Smooth muscle cell (in vitro differentiated cells): ENCODE data around the gene CAMKK2. TPM values are rescaled to one million over a fixed set of nuclear protein-coding genes. Genes with fewer than 3 reads are reported as not detected.

Source experiments
- DNase-seq: peaks from one replicate; lab custom pipeline; 2025; ENCODE audit not compliant: unreplicated experiment; lab: John Stamatoyannopoulos, UW
- H2AFZ ChIP-seq: fragments of 200-600 bp; sonication (generic); 2 replicates; pipeline ENCODE4 v1.6.0; 2016; ENCODE audit warnings: antibody characterized with exemption, low read depth, mild to moderate bottlenecking
- H3F3A ChIP-seq: fragments of 200-600 bp; sonication (generic); 2 replicates; pipeline ENCODE4 v1.6.0; 2017; ENCODE audit warnings: antibody characterized with exemption, low read depth
- H3K27ac ChIP-seq: fragments of 200-600 bp; sonication (generic); 2 replicates; pipeline ENCODE4 v1.5.1; 2016; ENCODE audit warnings: low read depth, mild to moderate bottlenecking
- H3K27me3 ChIP-seq: fragments of 200-600 bp; sonication (generic); 2 replicates; pipeline ENCODE4 v1.6.1; 2016; ENCODE audit warnings: low read depth, mild to moderate bottlenecking
- H3K36me3 ChIP-seq: fragments of 200-600 bp; sonication (generic); 2 replicates; pipeline ENCODE4 v1.5.1; 2016; ENCODE audit warnings: low read depth
- H3K4me1 ChIP-seq: fragments of 200-600 bp; sonication (generic); 2 replicates; pipeline ENCODE4 v1.5.1; 2016; ENCODE audit warnings: low read depth
- H3K4me2 ChIP-seq: fragments of 200-600 bp; sonication (generic); 2 replicates; pipeline ENCODE4 v1.6.0; 2016; ENCODE audit warnings: mild to moderate bottlenecking
- H3K4me3 ChIP-seq: fragments of 200-600 bp; sonication (generic); 2 replicates; pipeline ENCODE4 v1.5.1; 2016; ENCODE audit warnings: mild to moderate bottlenecking
- H3K79me2 ChIP-seq: fragments of 200-600 bp; sonication (generic); 2 replicates; pipeline ENCODE4 v1.6.0; 2016; ENCODE audit warnings: low read depth, mild to moderate bottlenecking
- H3K9ac ChIP-seq: fragments of 200-600 bp; sonication (generic); 2 replicates; pipeline ENCODE4 v1.6.0; 2016; ENCODE audit warnings: low read depth
- H3K9me3 ChIP-seq: fragments of 200-600 bp; sonication (generic); replicated peaks from 2 replicates; pipeline ENCODE4 v1.5.1; 2016; ENCODE audit warnings: low read depth
- H4K20me1 ChIP-seq: fragments of 200-600 bp; sonication (generic); 2 replicates; pipeline ENCODE4 v1.6.0; 2016; ENCODE audit warnings: low read depth
- CTCF ChIP-seq: fragments of 200-600 bp; sonication (generic); IDR thresholded peaks from 2 replicates; pipeline ENCODE4 v1.5.1; 2017; ENCODE audit warnings: borderline replicate concordance, mild to moderate bottlenecking, antibody characterized with exemption; ENCODE audit not compliant: insufficient read depth, poor library complexity, severe bottlenecking
- WGBS: methylation state at CpG from one replicate; pipeline ENCODE4 v1.1.7; 2016; ENCODE audit warnings: low lambda C conversion rate; 5-methylcytosine and 5-hydroxymethylcytosine counted together
- polyA plus RNA-seq: library from polyadenylated mRNA; unstranded; fragments of >200 nt; fragmentation: Nextera tagmentation; extraction: Ambion mirVana; gene quantifications from 2 replicates; pipeline ENCODE4 v1.2.1, GENCODE V29; 2016
- total RNA-seq: library from RNA; depleted of rRNA; stranded (reverse); fragments of >200 nt; gene quantifications from 2 replicates; pipeline ENCODE4 v1.2.3, GENCODE V29; 2014

CAMKK2 gene
- total and polyA plus RNA-seq, 2 experiments from 2014 or later: 13.3 to 23.4 TPM

DNA sequence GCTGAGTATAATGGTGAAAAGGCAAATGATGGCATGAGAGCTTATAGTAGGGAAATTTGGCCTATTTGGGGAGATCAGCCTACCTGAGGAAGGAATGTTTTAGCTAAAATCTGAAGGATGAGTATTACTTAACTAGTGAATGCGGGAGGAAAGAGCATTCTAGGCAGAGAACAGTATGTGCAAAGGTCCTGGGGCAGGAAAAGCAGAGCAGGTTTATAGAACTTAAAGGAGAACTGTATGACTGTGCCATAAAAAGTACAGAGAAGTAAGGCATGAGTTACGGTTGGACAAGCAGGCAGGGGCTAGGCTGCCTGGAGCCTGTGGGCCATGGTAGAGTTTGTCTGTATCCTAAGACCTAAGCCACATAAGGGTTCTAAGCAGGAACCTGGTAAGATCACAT is 108.3 kb downstream of the CAMKK2 start:
- Histone ChIP-seq H4K20me1 (no peaks in the 10 kb centered on the region), H3K9ac (no peak overlapping the region), H3K36me3 (no peaks in the 10 kb centered on the region), H3K79me2 (no peaks in the 10 kb centered on the region), H3K27ac (no peak overlapping the region), H3F3A (peaks cover 7% of the 10 kb centered on the region), H2AFZ (no peak overlapping the region), H3K4me2 (no peak overlapping the region), H3K27me3 (no peaks in the 10 kb centered on the region), H3K4me1 (no peaks in the 10 kb centered on the region), H3K4me3 (no peak overlapping the region), H3K9me3 (no peaks in the 10 kb centered on the region)
- 93% methylated on average over 2 of the region's 2 CpGs for WGBS
- no peak for DNase-seq
- TF ChIP-seq CTCF: no peak

Other genes starting within 250 kb of the CAMKK2 start
- gene P2RX7, start 163.8 kb downstream of the CAMKK2 start, total RNA-seq: 0.72 and 1.1 TPM in 2 replicates
- 0.64 and 1.6 TPM in 2 replicates for gene P2RX7, start 163.8 kb downstream of the CAMKK2 start, polyA plus RNA-seq
- 18.1 and 32.2 TPM in 2 replicates for gene P2RX4, start 86.6 kb downstream of the CAMKK2 start, total RNA-seq
- 16.8 and 20.6 TPM in 2 replicates for gene P2RX4, start 86.6 kb downstream of the CAMKK2 start, polyA plus RNA-seq
- 109 and 119 TPM in 2 replicates for gene ANAPC5, start 55.7 kb upstream of the CAMKK2 start, total RNA-seq
- gene ANAPC5, start 55.7 kb upstream of the CAMKK2 start, polyA plus RNA-seq: 114 and 121 TPM in 2 replicates
- gene RNF34, start 103.4 kb upstream of the CAMKK2 start, total RNA-seq: 24.0 and 24.2 TPM in 2 replicates
- 19.4 and 24.7 TPM in 2 replicates for gene RNF34, start 103.4 kb upstream of the CAMKK2 start, polyA plus RNA-seq